GM04504 (cell line): ENCODE results near the gene CCDC27.

ENCODE experiments used
- DNase-seq: peaks from one replicate; pipeline ENCODE4 v3.0.0-alpha.2; 2012; ENCODE audit warnings: low read depth

Gene CCDC27

DNA sequence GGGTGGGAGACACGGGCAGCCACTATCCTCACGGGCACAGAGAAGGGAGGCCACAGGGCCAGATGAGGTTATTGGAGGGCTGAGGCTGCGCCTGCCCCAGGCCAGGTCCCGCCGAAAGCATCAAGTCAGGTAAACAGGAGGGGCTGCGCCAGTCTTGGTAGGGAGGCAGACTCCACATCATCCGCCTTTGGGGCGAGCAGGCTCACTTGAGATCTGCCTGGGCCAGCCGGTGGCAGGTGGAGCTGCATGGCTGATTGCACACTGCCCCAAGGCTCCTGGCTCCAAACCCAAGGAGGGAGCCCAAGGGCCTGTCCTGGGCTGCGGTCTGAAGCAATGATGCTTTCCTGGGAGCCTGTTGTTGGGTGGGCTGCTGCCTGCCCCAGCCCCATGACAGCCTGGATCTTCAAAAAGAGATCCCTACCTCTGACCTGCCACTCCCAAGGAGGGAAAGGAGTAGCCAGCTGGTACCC is 24.9 kb downstream of the CCDC27 start:
- DNase-seq: no peak

DNA sequence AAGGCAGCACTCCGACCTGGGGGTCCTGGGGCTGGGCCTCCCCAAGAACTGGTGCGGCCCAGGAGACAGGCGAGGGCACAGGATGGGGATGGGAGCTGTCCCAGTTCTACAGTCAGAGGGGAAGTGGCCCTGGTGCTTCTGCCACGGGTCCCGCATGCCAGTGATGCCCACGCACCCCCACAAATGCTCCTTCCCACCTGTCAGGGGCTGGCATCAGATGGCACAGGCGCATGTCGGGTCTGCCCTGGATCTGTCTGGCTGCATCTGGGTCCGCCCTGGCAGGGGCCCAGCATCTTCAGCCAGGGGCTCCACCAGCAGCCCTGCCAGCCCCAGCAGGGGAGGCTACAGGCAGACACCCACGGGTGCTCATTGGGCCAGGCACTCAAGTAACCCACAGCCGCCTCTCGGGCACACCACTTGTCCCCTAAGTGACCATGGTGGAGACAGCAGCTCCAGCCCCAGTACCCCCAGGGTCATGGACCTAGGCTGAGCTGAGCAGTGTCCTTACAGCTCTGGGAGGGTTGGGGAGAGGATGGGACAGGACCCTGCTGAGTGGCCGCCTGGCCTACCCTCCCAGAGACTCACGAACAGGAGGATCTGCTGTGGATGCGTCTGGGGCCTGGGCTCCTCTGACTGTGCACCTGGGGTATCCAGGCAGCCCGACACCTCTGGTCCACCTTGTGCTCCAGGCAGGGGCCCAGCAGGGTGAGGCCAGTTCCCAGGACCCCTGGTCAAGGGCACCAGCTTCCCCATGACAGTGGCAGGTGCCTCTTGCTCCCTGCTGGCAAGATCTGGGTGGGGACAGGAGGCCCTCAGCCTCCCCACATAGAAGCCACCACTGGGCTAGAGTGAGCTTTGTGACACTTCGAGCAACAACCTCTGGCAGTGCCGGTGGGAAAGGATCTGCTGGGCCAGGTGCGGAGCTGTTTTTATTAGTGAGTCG is 25.7 kb downstream of the CCDC27 start:
- no peak for DNase-seq

DNA sequence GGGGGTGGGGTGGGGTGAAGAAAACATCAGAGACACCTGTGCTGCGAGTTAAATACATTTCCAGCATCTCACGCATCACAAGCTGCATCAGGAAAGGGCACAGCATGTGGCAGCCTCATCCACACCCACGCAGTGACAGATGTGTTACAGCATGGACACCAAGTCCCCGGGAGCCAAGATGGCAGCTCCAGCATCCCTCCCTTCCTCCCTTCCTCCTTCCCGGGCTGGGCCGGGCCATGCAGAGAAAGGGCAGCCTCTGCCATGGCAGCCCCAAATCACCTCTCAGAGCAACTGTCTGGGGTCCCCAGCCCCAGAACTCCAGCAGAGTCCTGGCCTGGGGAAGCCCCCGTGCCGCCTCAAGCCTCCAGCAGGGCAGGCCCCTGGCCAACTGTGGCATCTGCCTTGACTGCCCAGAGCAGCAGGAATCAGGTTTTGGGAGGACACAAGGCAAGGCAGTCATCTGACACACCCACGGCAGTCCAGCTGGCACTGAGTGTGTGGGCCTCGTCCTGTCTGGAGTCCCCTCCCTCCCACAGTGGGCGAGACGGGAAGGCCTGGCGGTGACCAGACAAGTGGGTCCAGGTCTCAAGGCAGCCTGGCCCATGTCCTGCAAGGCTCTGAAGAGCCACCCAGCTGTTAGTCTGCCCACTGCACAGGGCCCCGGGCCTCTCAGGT is 26.5 kb downstream of the CCDC27 start:
- no peak for DNase-seq

DNA sequence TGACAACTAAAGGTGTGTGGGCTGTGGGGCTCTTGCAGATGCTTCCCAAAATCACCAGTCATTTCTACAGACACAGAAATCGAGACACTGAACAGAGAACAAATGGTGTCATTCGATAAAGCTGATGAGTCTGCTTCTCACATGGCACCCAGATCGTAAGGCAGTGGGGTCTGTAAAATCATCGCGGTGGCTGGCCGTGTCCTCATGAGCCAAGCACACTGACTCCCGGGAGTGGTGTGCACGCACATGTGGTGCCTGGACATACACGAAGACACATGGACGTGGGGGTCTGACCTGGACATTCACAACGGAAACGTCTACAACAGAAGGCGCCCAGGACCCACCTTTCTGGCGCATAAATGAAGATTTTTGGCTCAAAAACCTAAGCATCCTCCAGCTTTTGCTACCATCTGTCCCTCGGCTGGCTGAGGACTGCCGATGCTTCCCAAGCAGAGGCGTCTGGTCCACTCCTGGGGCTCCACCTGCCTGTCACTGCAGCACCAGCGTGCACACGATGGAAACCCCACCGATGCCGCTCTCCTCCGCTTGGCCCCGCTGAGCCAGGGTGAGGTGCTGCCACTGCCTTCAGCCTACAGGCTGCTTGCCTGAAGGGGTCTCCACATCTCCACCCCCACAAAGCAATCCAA is 27.1 kb downstream of the CCDC27 start:
- no peak for DNase-seq

DNA sequence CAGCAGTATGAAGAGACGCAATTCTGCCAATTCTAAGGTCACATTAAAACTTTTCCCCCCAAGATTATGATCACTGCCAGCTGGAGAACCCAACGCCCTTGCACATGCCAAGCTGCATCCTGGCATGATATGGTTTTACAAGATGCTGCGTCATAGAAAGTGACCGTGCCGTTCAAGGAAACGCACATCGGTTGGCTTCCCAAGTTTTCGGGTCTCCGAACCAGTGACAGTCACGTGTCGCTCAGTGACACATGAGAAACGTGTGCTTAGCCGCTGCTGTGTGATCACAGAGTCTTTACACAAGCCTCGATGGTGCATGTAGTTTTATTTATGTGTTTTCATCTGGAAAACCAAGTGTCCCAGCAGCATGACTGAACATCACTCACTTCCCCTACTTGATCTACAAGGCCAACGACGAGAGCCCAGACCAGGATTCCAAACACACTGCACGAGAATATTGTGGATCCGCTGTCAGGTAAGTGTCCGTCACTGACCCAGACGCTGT is 27.7 kb downstream of the CCDC27 start:
- no peak for DNase-seq

- DNase-seq: no peak
These were observed 28.7 kb downstream of the CCDC27 start for GRCh38 chr1:3780901-3781300.

DNA sequence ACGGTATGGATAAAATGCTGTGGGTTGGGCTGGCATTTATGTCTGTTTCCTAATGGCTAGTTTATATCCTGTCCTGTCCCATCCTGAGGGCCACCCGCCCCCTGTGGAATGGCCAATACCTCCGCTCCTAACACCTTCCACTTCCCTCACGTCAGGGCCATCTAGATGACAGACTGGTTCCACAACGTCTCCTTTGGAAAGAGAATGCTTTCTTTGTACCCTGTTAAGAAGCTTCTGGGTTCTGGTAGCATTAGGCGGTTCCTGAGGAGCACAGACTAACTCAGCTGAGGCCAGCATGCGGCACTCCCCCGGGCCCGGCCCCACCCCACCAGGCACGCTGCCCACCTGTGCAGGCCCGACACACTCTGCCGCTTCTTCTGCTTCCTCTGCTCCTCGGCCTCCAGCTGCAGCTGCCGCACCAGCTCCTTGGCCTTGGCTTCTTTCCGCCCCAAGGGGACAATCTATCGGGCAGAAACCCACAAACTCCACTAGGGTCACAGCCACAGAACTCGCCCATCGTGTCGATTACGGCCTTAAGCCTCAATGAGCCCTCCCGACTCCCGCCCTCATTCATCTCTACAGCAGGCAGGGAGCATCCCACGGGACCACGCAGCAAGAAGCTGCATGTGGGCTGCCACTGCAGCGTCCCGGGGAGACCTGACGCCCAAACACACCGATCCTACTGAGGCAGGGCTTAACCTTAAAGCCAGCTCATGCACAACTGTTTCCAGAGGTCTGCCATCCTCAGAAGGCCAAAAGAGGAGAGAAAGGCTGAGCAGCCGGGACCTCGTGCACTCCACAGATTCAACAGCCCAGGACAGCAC is 31.6 kb downstream of the CCDC27 start:
- DNase-seq: no peak

DNA sequence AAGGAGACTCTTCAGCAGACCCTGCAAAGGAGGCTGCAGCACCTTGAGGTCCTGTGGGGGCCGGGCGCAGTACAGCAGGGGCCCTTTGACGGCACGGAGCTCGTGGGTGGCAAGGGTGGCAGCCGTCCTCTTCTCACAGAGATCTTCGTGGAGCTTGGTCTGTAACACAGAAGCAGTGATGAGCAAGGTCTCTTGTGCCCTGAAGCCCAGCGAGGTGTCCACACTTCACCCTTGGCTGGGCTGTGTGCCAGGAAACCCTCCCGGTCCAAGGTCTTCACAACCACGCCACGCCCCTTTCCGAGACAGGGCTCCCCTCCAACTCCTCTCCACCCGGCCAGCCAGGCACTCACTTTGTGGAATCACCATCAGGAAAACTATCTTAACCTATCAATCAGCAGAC is 32.8 kb downstream of the CCDC27 start:
- DNase-seq: no peak

DNA sequence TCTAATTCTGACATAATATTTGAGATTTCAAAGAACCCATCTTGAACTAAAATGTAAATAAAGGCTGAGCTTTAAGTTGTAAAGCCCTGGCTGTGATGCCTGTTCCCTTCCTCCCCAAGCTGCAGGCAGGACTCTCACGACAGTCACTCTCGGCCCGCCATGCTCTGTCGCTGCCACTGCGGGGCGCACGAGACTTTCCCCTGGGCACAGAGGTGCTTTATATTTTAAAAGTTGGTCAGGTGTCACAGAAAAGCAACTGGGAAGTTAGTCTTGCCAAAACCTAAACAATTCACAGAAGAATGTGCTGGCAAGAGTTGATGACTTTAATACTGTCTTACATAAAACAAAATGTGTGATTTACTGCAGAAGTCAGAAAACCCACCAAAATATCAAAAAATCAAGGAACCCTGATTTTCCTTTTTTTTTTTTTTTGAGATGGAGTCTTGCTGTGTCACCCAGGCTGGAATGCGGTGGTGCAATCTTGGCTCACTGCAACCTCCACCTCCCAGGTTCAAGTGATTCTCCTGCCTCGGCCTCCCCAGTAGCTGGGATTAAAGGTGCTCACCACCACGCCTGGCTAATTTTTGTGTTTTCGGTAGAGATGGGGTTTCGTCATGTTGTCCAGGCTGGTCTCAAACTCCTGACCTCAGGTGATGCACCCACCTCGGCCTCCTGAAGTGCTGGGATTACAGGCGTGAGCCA is 33.4 kb downstream of the CCDC27 start:
- no peak for DNase-seq

GRCh38 chr1:3786468-3787348 is 34.5 kb downstream of the CCDC27 start:
- DNase-seq: no peak

- no peak for DNase-seq
These were observed 35.1 kb downstream of the CCDC27 start for GRCh38 chr1:3787349-3787715.

DNA sequence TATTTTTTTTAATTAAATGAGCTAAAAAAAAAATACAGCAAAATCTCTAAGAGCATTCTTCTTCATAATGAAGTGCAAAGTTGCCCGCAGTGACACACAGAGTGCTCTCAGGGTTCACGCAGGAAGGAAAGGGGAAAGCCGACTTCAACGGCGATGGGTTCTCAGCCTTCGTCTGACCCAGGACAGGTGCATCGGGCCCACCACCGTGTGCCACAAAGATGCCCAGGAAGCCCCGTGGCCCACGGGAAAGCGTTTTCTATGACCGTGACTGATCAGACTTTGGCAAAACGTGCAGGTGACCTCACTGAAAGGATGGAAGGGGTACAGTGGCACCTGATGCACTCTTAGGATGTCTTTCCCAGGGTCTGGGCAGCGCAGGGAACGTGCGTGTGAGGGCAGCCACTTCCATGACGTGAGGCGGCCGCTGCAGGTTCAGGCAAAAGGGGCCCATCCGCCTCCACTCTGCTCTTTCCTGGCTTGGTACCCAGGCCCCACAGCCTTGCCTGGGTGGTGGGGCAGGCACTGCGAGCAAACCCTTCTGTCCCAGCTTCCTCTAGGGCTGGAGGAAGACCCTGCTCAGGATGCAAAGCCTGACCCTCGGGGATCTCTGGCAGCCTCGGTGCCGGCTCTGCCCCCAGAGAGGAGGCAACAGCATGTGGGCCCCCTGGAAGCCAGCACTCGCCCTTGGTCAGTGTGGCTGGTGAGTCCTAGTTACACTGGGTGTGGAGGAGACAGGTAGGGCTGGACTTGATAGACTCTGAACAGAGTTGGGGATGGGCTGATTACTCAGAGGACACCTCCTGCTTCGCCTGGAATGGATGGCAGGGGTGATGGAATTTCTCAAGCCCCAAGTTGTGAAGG is 35.7 kb downstream of the CCDC27 start:
- no peak for DNase-seq

DNA sequence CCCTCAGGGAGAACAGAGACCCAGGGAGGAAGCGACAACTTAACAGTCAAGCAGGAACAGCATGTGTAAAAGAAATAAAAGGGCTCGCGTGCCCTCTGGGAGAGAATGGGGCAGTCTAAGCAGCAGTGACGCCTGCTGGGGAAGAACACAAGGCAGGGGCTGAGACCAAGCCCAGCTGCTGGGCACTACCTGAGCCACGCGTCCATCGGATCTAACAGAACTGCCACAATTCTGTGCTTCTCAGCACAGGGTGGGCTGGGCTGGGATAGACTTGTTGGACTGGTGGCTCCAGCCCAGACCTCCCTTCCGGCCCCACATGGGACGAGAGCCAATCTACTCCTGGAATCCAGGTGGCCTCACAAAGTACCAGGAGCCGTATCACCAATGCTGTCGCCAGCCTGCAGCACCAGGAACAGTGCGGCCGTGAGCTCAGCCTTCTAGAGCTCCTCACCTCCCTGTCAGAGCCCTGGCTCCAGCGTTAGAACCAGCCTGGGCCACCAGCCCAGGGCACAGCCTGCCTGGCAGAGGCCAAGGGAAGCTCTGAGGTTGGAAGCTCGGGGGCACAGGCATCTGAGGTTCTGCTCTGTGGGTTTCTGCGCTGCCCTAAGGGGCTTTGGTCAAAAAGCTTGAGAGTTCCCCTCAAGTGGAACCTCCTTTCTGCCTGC is 36.6 kb downstream of the CCDC27 start:
- no peak for DNase-seq

DNA sequence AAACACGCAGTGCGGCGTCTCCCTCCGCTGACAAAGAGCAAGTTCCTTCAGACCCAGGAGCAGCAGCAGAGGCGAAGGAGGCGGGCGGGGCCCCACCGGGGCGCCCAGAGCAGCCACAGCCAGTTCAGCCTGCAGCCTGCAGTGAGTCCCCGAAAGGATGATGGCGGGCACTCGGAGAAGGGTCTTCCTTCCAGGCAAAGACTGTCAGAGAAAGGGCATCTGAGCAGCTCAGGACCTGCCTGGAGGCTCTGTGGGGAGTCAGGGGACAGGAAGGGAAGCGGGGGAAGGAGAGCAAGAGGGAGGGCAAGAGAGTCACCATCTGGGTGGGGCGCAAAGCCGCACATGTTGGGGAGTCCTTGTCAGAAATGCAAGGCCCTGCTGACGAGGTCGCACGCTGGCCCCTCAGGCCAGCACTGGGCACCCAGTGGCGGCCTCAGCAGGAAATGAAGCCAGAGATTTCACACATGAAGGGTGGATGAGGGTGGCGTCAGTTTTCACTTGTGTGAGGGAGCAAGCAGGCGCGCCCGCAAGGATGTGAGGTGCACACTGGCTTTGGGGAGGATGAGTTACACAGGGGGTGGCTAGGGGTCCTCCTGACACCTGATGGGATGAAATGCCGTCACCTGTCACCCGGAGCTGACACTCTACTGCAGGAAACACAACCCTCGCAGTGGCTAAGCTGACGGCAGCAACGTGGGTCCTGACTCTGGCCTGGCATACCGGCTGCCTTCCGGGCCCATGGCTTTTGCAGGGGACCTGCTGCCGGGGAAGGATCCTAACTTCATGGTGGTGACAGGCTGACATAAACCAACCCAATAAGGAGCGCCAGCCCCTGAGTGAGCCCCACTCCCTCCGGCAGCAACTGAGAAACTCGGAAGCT is 37.4 kb downstream of the CCDC27 start:
- no peak for DNase-seq

DNA sequence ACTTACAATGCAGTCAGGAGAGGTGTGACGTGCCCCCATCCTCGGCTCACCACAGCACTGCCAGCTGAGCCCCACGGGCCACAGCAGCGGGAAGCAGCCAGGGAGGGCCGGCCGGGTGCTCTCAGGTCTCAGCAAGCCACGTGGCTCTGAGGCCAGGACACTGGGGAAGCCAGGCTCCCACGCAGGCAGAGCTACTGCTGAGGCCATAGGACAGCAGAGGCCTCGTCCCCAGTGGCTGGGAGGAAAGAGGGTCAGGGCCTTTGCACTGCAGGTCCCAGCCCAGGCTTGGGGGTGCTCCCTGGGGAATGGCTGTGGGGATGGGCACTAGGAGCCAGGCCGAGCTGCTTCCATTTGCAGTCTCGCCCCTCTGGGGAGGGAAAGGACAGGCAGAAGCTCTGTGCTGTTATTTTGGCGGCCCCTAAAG is 38.3 kb downstream of the CCDC27 start:
- no peak for DNase-seq

GRCh38 chr1:3790952-3791351 is 38.7 kb downstream of the CCDC27 start:
- DNase-seq: no peak

- no peak for DNase-seq
These were observed 43.4 kb downstream of the CCDC27 start for GRCh38 chr1:3795453-3796214.
